A549 (cell line): Measurements from ENCODE around the gene FXYD4.
"Not testable (repeated sequence)": the region's sequence is repeated elsewhere in the genome, so short reads cannot be mapped to it uniquely, and the experiment has no call there.

Experiments
- CEBPB ChIP-seq, 2 experiments: fragments of >200 bp in 1 of 2; sonication (Bioruptor Twin) in 1 of 2; formaldehyde crosslinking in 1 of 2; IDR thresholded peaks; 2 replicates each; pipeline ENCODE4 v1.6.1; 2012 to 2016
- EHMT2 ChIP-seq: fragments of 200-600 bp; sonication (generic); IDR thresholded peaks from 2 replicates; pipeline ENCODE4 v1.6.1; 2016; ENCODE audit warnings: antibody characterized with exemption, low read depth, mild to moderate bottlenecking, moderate library complexity
- ESRRA ChIP-seq: fragments of 150-350 bp; IDR thresholded peaks from 2 replicates; pipeline ENCODE4 v1.6.1; 2014; ENCODE audit warnings: mild to moderate bottlenecking, low read length, borderline replicate concordance
- POLR2A ChIP-seq: IDR thresholded peaks from 2 replicates; pipeline ENCODE4 v1.6.1; 2012; ENCODE audit warnings: mild to moderate bottlenecking, low read length
- RCOR1 ChIP-seq: fragments of 150-350 bp; IDR thresholded peaks from 2 replicates; pipeline ENCODE4 v1.6.1; 2014; ENCODE audit warnings: antibody characterized with exemption, low read length, low read depth
- SMC3 ChIP-seq: fragments of >200 bp; sonication (Bioruptor Twin); formaldehyde crosslinking; IDR thresholded peaks from 3 replicates; pipeline ENCODE4 v1.6.1; 2018; ENCODE audit warnings: inconsistent platforms
- TF ChIP-seq, protein P1 (sequence below): fragments of >200 bp; sonication (Bioruptor Twin); formaldehyde crosslinking; IDR thresholded peaks from 3 replicates; pipeline ENCODE4 v1.5.1; 2016
- TF ChIP-seq, protein P2 (sequence below): IDR thresholded peaks from 2 replicates; pipeline ENCODE4 v1.6.1; 2012
- TF ChIP-seq, protein P3 (sequence below): IDR thresholded peaks from 2 replicates; pipeline ENCODE4 v1.6.1; 2012

DNA sequence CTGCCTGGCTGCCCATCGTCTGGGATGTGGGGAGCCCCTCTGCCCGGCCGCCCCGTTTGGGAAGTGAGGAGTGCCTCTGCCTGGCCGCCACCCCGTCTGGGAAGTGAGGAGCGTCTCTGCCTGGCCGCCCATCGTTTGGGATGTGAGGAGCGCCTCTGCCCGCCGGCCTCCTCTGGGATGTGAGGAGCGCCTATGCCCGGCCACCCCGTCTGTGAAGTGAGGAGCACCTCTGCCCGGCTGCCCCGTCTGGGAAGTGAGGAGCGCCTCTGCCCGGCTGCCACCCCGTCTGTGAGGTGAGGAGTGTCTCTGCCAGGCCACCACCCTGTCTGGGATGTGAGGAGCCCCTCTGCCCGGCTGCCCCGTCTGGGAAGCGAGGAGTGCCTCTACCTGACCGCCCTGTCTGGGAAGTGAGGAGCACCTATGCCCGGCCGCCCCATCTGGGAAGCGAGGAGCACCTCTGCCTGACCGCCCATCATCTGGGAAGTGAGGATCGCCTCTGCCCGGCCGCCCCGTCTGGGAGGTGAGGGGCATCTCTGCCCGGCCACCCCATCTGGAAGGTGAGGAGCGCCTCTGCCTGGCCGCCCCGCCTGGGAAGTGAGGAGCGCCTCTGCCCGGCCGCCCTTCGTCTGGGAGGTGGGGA, 42.1 kb upstream of the FXYD4 start:
- TF ChIP-seq POLR2A; RCOR1; SMC3; ESRRA; EHMT2; CEBPB (IDR thresholded peaks at IDR 0.05): not testable (repeated sequence)
- TF ChIP-seq, protein P1, sequence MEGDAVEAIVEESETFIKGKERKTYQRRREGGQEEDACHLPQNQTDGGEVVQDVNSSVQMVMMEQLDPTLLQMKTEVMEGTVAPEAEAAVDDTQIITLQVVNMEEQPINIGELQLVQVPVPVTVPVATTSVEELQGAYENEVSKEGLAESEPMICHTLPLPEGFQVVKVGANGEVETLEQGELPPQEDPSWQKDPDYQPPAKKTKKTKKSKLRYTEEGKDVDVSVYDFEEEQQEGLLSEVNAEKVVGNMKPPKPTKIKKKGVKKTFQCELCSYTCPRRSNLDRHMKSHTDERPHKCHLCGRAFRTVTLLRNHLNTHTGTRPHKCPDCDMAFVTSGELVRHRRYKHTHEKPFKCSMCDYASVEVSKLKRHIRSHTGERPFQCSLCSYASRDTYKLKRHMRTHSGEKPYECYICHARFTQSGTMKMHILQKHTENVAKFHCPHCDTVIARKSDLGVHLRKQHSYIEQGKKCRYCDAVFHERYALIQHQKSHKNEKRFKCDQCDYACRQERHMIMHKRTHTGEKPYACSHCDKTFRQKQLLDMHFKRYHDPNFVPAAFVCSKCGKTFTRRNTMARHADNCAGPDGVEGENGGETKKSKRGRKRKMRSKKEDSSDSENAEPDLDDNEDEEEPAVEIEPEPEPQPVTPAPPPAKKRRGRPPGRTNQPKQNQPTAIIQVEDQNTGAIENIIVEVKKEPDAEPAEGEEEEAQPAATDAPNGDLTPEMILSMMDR: not testable (repeated sequence)
- TF ChIP-seq, protein P2, sequence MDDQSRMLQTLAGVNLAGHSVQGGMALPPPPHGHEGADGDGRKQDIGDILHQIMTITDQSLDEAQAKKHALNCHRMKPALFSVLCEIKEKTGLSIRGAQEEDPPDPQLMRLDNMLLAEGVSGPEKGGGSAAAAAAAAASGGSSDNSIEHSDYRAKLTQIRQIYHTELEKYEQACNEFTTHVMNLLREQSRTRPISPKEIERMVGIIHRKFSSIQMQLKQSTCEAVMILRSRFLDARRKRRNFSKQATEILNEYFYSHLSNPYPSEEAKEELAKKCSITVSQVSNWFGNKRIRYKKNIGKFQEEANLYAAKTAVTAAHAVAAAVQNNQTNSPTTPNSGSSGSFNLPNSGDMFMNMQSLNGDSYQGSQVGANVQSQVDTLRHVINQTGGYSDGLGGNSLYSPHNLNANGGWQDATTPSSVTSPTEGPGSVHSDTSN: not testable (repeated sequence)
- TF ChIP-seq, protein P3, sequence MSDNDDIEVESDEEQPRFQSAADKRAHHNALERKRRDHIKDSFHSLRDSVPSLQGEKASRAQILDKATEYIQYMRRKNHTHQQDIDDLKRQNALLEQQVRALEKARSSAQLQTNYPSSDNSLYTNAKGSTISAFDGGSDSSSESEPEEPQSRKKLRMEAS: not testable (repeated sequence)
